Testis (tissue), 2 donors: ENCODE results near the gene KCTD10.

Experiments used
- CTCF ChIP-seq, 3 experiments: fragments of 450-650 bp in 2 of 3; fragments of 200-600 bp in 1 of 3; sonication (generic) in 1 of 3; IDR thresholded peaks; one replicate each; pipeline ENCODE4 v1.5.1; 2016 to 2019; ENCODE audit warnings: antibody characterized with exemption in 3 of 3, mild to moderate bottlenecking in 2 of 3, moderate library complexity in 1 of 3
- POLR2A ChIP-seq: fragments of 450-650 bp; IDR thresholded peaks from one replicate; pipeline ENCODE4 v1.6.1; 2017; ENCODE audit warnings: antibody characterized with exemption, mild to moderate bottlenecking, moderate library complexity

- no peak for TF ChIP-seq CTCF (IDR thresholded peaks at IDR 0.05)
- TF ChIP-seq POLR2A: no peak
These were observed 35.5 kb upstream of the KCTD10 start for GRCh38 chr12:109512608-109513007.
